Measurements from ENCODE around the gene SAT2. TPM values are rescaled to one million over a fixed set of nuclear protein-coding genes. Genes with fewer than 3 reads are reported as not detected.

Gene SAT2
- total and polyA plus RNA-seq, 8 donors: 11.6 to 235 (median 129) TPM

DNA sequence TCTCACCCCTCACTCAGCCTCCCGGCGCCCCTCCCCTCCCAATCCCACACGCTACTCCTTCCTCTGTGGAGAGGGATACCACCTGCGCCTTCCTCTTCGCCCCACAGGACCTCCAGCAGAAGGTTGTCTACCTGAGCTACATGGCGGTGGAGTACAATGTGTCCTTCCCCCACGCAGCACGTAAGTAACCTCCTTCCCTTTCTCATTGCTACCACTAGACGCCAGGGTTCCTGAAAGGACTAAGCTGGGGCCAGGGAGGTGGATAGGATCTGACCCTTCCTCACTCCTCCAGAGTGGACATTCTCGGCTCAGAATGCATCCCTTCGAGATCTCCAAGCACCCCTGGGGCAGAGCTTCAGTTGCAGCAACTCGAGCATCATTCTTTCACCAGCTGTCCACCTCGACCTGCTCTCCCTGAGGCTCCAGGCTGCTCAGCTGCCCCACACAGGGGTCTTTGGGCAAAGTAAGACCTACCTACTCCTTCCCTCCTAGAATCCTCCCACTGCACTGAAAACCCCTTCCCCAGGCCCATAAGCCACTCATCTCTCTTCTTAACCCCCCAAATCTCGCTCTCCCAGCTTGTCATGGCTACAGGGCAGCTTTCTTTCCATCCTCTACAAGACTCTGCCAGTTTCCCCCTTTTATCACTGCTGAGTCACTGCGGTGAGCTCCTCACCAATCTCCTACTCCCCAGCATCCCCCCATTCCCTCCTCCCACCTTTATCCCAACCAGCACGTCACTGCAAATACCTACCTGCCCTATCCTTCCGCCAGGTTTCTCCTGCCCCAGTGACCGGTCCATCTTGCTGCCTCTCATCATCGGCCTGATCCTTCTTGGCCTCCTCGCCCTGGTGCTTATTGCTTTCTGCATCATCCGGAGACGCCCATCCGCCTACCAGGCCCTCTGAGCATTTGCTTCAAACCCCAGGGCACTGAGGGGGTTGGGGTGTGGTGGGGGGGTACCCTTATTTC is 46.7 kb downstream of the SAT2 start:
- 79 to 85% (median 81%) methylated on average over 23 of the region's 23 CpGs for WGBS, 5 donors
- H3K36me3 ChIP-seq: peaks cover 31 to 43% (median 36%) of the 10 kb centered on the region in 4 donors
- peak overlapping the region; percentile 87 to 95 (median 90) for H3K27ac ChIP-seq
- no peaks in the 10 kb centered on the region for H3K27me3 ChIP-seq
- intact Hi-C loops (cut with DNase I; ENCODE audit: low total_unique reads): no loop called here
- TF ChIP-seq POLR2AphosphoS5 (IDR thresholded peaks at IDR 0.05) (no peak), EP300 (IDR thresholded peaks at IDR 0.05) (no peak), POLR2A (IDR thresholded peaks at IDR 0.05) (no peak)
- TF ChIP-seq, protein P1, sequence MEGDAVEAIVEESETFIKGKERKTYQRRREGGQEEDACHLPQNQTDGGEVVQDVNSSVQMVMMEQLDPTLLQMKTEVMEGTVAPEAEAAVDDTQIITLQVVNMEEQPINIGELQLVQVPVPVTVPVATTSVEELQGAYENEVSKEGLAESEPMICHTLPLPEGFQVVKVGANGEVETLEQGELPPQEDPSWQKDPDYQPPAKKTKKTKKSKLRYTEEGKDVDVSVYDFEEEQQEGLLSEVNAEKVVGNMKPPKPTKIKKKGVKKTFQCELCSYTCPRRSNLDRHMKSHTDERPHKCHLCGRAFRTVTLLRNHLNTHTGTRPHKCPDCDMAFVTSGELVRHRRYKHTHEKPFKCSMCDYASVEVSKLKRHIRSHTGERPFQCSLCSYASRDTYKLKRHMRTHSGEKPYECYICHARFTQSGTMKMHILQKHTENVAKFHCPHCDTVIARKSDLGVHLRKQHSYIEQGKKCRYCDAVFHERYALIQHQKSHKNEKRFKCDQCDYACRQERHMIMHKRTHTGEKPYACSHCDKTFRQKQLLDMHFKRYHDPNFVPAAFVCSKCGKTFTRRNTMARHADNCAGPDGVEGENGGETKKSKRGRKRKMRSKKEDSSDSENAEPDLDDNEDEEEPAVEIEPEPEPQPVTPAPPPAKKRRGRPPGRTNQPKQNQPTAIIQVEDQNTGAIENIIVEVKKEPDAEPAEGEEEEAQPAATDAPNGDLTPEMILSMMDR (IDR thresholded peaks at IDR 0.05): no peak
- DNase-seq: no peak
- no peaks in the 10 kb centered on the region for H3K9me3 ChIP-seq
- H3K4me1 ChIP-seq: peaks cover 60 to 92% (median 85%) of the 10 kb centered on the region in 4 donors
- peak overlapping the region; percentile 6 to 66 (median 42) for H3K4me3 ChIP-seq

DNA sequence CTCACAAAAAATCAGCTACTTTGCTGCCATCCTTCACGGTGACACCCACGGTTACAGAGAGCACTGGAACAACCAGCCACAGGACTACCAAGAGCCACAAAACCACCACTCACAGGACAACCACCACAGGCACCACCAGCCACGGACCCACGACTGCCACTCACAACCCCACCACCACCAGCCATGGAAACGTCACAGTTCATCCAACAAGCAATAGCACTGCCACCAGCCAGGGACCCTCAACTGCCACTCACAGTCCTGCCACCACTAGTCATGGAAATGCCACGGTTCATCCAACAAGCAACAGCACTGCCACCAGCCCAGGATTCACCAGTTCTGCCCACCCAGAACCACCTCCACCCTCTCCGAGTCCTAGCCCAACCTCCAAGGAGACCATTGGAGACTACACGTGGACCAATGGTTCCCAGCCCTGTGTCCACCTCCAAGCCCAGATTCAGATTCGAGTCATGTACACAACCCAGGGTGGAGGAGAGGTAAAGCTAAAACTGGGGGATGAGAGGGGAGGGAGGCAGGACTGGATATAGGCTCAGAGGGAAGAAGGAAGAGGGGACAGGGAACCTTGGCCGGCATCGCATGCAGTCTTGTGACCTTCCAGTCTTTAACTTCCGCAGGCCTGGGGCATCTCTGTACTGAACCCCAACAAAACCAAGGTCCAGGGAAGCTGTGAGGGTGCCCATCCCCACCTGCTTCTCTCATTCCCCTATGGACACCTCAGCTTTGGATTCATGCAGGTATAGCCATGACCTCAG is 47.6 kb downstream of the SAT2 start:
- Histone ChIP-seq H3K4me1 (peaks cover 68 to 92% (median 85%) of the 10 kb centered on the region in 4 donors), H3K9me3 (no peaks in the 10 kb centered on the region), H3K36me3 (peaks cover 40 to 50% (median 45%) of the 10 kb centered on the region in 4 donors), H3K27me3 (no peaks in the 10 kb centered on the region), H3K27ac (peak overlapping the region; percentile 85 to 95 (median 89)), H3K4me3 (peak overlapping the region; percentile 18 to 66 (median 42))
- WGBS, 5 donors: 53 to 71% (median 64%) methylated on average over 12 of the region's 12 CpGs
- intact Hi-C loops (cut with DNase I; ENCODE audit: low total_unique reads): no loop called here
- TF ChIP-seq, protein P1 (IDR thresholded peaks at IDR 0.05): no peak
- TF ChIP-seq POLR2AphosphoS5 (IDR thresholded peaks at IDR 0.05) (no peak), EP300 (IDR thresholded peaks at IDR 0.05) (no peak), POLR2A (IDR thresholded peaks at IDR 0.05) (no peak)
- no peak for DNase-seq

DNA sequence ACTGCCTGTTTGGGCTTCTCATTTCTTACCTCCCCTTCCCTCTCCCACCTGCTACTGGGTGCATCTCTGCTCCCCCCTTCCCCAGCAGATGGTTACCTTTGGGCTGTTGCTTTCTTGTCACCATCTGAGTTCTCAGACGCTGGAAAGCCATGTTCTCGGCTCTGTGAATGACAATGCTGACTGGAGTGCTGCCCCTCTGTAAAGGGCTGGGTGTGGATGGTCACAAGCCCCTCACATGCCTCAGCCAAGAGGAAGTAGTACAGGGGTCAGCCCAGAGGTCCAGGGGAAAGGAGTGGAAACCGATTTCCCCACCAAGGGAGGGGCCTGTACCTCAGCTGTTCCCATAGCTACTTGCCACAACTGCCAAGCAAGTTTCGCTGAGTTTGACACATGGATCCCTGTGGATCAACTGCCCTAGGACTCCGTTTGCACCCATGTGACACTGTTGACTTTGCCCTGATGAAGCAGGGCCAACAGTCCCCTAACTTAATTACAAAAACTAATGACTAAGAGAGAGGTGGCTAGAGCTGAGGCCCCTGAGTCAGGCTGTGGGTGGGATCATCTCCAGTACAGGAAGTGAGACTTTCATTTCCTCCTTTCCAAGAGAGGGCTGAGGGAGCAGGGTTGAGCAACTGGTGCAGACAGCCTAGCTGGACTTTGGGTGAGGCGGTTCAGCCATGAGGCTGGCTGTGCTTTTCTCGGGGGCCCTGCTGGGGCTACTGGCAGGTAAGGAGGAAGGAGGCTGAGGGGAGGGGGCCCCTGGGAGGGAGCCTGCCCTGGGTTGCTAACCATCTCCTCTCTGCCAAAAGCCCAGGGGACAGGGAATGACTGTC is 48.4 kb downstream of the SAT2 start, which contains the start of gene CD68:
Gene CD68 (plus strand): TSS at position 638 of the 833 bp plus-strand sequence. CDS start 40 bp downstream, at position 678.
- H3K9me3 ChIP-seq: no peaks in the 10 kb centered on the region
- peaks cover 68 to 92% (median 85%) of the 10 kb centered on the region in 4 donors for H3K4me1 ChIP-seq
- DNase-seq: peak; percentile 71 to 93
- WGBS, 5 donors: 5 to 14% (median 10%) methylated on average over 7 of the region's 7 CpGs
- peak within 1 kb of the TSS; percentile 18 to 66 (median 42) for H3K4me3 ChIP-seq
- no peaks in the 10 kb centered on the region for H3K27me3 ChIP-seq
- peaks cover 48 to 58% (median 53%) of the 10 kb centered on the region in 4 donors for H3K36me3 ChIP-seq
- peak within 1 kb of the TSS; percentile 85 to 95 (median 89) for H3K27ac ChIP-seq
- intact Hi-C loops (cut with DNase I; ENCODE audit: low total_unique reads): no loop called here
- peak in 2 of 3 donors; percentile 91 to 97 for TF ChIP-seq POLR2AphosphoS5 (IDR thresholded peaks at IDR 0.05)
- peak in 1 of 4 donors; percentile 14 for TF ChIP-seq POLR2A (IDR thresholded peaks at IDR 0.05)
- TF ChIP-seq EP300 (IDR thresholded peaks at IDR 0.05): no peak
- TF ChIP-seq, protein P1 (IDR thresholded peaks at IDR 0.05): no peak
